Lower leg skin (tissue), 3 donors: Measurements from ENCODE around the gene BTBD7.

Source experiments
- CTCF ChIP-seq, 3 donors: fragments of 450-650 bp; IDR thresholded peaks; one replicate each; pipeline ENCODE4 v1.5.1; 2016; ENCODE audit warnings: antibody characterized with exemption in 3 of 3, mild to moderate bottlenecking in 3 of 3, moderate library complexity in 2 of 3
- POLR2A ChIP-seq, 2 donors: fragments of 450-650 bp; IDR thresholded peaks; one replicate each; pipeline ENCODE4 v1.6.1; 2016 to 2017; ENCODE audit warnings: antibody characterized with exemption in 2 of 2, mild to moderate bottlenecking in 1 of 2, moderate library complexity in 1 of 2

- no peak for TF ChIP-seq CTCF (IDR thresholded peaks at IDR 0.05)
- no peak for TF ChIP-seq POLR2A (IDR thresholded peaks at IDR 0.05)
Observed at GRCh38 chr14:93323600-93324174, 9.1 kb downstream of the BTBD7 start.
